Frontal cortex (tissue), 4 donors: ENCODE results near the gene CACNA1D. TPM values are rescaled to one million over a fixed set of nuclear protein-coding genes. Genes with fewer than 3 reads are reported as not detected.

Source experiments
- DNase-seq, 2 donors: peaks; one replicate each; pipeline ENCODE4 v3.0.0; 2012; ENCODE audit warnings: low spot score in 2 of 2
- FAIRE-seq: peaks from 2 replicates; lab custom pipeline; 2012; peaks lifted over from hg19 to GRCh38; lab: Jason Lieb, UNC
- small RNA-seq: library from RNA; depleted of rRNA; stranded (forward); fragments of <200 nt; gene quantifications from one replicate; pipeline ENCODE3, GENCODE V24; 2014
- total RNA-seq: library from RNA; depleted of rRNA; stranded (reverse); fragments of >200 nt; gene quantifications from one replicate; pipeline ENCODE4 v1.2.3, GENCODE V29; 2014
- donor health status: control.
- donor health status: control.
- donor health status: control.

The CACNA1D gene
- total RNA-seq, 1 donor from 2014 or later, result 21.6 TPM

DNA sequence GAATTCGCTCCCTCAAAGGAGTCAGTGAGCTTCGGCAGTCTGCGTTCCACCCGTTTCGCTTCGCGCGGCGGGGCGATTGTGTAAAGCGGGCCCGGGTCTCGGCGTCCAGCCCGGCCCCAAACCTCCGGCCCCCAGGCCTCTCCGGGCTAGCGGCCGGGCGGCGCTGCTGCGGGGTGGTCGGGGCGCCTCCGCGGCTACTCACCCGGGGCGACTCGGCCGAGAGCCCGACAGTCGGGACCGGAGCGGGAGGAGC lies 351.4 kb downstream of the CACNA1D start:
- FAIRE-seq (no peak), DNase-seq (peak in 1 of 2 donors; percentile 25)

DNA sequence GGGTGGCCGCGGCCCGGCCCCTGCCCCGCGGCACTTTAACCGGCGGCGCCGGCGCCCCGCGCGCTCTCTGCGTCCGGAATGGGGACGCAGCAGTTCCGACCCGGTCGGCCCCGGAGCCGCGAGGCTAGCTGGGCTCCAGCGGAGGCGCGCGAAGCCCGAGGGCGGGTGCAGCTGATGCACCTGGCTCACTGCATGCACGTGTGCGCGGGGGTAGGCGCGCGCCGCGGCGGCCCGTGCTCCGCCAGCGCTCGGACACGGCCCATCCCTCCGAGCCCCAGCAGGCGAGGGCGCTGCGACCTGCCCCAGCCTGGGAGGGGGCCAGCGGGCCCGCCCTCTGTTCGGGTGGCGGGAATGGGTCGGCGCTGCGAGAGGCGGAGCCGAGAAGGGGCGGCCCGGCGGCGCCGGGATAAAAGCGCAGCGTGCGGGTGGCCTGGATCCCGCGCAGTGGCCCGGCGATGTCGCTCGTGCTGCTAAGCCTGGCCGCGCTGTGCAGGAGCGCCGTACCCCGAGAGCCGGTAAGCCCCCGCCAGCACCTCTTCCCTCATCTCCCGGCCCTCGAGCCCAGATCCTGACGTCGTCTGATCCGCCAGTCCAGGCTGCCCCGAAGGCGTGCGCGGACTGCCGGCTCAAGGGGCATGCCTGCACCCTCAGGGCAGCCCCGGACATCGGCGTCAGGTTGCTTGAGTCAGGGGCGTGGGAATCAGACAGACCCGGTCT lies 351.9 kb downstream of the CACNA1D start, which contains the start of the genes CHDH and IL17RB:
Gene CHDH, minus strand, starts transcription at position 286 of the 717 bp plus-strand sequence. CDS start 22,411 bp downstream, outside the sequence.
Gene IL17RB, plus strand, starts transcription at position 435 of the 717 bp plus-strand sequence. Its CDS starts 21 bp downstream, at position 456.
- DNase-seq (peak; percentile 84 to 86), FAIRE-seq (no peak)

DNA sequence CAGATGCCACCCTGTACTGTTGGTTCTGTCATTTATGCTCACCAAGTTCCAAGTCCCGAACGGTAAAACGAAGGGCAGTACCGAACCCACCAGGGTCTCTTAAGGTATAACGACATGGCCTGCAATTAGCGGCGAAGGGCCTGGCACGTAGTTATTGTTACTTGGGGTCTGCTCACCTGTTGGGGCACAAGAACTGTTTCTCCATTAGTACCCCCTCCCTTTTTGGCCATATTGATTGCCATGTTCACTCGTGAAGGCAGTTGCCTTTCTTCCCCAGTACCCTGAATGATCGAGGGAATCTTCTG lies 352.4 kb downstream of the CACNA1D start:
- DNase-seq (no peak), FAIRE-seq (no peak)

DNA sequence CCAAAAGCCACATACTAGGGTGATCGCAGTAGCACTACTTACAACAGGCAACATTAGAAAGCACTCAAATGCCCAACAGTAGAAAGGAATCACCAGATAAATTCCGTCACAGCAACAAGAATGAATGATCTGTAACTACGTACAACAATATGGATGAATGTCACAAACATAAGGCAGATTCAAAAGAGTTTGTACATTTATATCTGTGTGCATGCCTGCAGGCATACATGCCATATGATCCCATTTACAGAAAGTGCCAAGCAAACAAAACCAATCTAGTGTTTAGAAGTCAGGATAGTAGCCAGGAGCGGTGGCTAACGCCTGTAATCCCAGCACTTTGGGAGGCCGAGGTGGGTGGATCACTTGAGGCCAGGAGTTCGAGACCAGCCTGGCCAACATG lies 355.5 kb downstream of the CACNA1D start:
- DNase-seq (no peak), FAIRE-seq (no peak)

DNA sequence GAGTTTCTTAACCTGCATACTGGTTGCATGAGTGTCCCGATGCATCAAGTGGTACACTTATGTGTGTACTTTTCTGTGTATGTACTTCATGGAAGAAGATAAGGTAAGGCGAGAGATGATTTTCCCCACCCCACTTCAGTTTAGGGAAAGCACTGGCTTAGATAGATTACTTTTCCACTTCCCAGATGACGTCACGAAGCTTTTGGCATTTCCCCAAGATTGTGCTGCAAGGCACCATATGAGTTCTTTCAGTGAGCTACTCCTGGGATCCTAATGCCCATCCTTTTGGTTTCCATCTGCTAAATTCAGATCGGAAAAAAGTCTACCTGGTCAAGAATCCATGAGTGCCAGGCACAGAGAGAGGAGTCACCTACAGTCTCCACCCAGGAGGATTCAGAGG lies 356.5 kb downstream of the CACNA1D start:
- no peak for DNase-seq
- FAIRE-seq, result no peak

DNA sequence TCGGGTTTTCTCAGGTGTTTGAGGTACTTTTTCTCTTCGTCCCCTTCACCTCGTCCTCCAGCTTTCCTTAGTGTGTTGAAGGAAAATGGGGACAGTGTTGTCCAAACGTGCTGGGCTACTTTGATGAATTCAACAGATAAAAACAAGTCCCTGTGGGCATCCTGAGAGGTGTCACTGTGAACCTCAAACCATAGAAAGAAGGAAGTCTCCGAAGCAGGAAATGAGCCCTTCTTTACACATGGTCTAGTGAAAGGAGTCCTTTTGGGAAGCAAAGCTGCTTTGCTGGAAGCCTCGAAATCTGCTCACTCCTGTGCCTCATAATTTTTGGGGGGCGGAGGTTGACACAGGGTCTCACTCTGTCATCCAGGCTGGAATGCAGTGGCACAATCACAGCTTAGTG lies 362.6 kb downstream of the CACNA1D start:
- DNase-seq (no peak), FAIRE-seq (no peak)

DNA sequence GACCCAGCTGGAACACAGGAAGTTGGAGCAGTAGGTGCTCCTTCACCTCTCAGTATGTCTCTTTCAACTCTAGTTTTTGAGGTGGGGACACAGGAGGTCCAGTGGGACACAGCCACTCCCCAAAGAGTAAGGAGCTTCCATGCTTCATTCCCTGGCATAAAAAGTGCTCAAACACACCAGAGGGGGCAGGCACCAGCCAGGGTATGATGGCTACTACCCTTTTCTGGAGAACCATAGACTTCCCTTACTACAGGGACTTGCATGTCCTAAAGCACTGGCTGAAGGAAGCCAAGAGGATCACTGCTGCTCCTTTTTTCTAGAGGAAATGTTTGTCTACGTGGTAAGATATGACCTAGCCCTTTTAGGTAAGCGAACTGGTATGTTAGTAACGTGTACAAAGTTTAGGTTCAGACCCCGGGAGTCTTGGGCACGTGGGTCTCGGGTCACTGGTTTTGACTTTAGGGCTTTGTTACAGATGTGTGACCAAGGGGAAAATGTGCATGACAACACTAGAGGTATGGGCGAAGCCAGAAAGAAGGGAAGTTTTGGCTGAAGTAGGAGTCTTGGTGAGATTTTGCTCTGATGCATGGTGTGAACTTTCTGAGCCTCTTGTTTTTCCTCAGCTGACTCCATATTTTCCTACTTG lies 363.8 kb downstream of the CACNA1D start:
- FAIRE-seq (no peak), DNase-seq (no peak)

DNA sequence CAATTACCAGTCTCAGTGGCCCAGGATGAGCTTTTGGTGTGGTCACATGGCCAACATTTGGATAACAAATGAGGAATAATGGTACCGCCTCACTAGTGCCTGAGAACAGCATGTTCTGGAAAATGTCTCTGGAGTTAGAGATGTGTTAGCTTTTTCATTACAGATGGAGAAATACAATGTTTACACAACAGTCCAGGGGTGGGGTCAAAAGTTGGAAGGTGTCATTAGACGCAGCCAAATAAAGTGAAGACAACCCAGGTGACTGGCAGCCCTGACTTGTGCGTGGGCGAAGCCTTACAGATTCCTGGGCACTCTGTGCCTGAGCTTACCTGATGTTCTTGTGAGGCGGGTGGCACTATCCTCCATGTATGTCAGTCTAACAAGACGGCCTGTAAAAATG lies 364.8 kb downstream of the CACNA1D start:
- DNase-seq (no peak), FAIRE-seq (no peak)

DNA sequence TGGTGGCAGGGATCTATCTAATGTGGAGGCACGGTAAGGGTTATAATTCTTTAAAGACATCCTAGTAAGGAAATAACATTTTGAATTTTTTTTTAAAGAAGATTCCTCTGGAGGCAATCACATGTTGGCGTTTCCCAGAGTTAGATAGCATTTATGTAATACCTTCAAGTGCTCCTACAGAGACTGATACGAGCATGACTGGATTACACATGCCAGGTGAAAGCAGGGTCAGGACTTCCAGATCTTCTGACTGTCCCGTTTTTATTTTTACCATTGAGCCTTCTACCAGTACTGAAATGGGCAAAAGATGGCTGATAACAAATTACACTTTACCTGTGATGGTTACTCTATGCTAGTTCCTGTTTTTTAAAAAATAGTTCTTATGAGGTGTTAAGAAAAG lies 365.8 kb downstream of the CACNA1D start:
- no peak for FAIRE-seq

DNA sequence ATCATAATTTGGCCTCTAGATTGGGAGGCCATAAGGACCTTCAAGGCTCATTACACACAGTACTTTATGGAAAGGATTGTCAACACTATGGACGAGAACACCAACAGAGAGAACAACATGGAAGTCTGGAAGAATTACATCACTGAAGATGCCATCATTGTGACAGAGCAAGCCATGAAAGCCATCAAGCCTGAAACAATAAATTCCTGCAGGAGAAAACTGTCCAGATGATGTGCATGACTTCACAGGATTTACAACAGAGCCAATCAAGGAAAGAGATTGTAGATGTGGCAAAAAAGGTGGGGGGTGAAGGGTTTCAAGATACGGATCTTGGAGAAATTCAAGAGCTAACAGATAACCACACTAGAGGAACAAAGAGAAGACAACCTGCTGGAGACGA lies 367.8 kb downstream of the CACNA1D start:
- no peak for FAIRE-seq
- DNase-seq, result no peak

More for the DNA sequence above, 365.8 kb downstream of the CACNA1D start:
- DNase-seq, result no peak

DNA sequence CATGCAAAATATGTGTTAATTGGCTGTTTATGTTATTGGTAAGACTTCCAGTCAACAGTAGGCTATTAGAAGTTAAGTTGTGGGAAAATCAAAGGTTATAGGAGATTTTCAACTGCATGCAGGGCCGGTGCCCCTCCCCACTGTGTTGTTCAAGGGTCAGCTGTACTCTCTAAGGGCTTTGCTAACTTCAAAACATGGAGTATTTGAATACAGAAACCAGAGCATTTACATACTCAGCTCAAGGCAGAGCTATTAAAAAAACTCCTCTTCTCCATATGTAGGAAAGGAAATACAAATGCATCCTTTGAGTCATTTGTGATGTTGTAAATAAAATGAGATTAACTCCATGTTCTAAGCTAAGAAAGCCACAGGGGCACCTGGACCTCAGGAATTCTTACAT lies 368.7 kb downstream of the CACNA1D start:
- no peak for FAIRE-seq
- DNase-seq, result no peak

Small RNAs within 50 kb of the gene (small RNA-seq; reads per million reads assigned to genes)
- gene AC012467.1 (not detected), gene RF00154 (14.9 reads per million, percentile 96 among the genes with 10 or more reads in this experiment)

Other genes starting within 250 kb of the CACNA1D start
- 122 TPM for gene TKT, start 238.6 kb upstream of the CACNA1D start, total RNA-seq
- 9.4 TPM for gene DCP1A, start 147.1 kb upstream of the CACNA1D start, total RNA-seq